RWPE1 (cell line): ENCODE data around the gene GAS7.

Experiments
- CTCF ChIA-PET: fragments of 350-600 bp; sonication (Branson Sonifier 250); formaldehyde crosslinking; extraction: SDS; loops from one replicate; lab custom pipeline; 2021; lab: Yijun Ruan, JAX
- POLR2A ChIA-PET: fragments of 400-600 bp; formaldehyde crosslinking; extraction: SDS; loops from one replicate; lab custom pipeline; 2020; ENCODE audit warnings: antibody characterized with exemption; ENCODE audit not compliant: low non-redundant PET; lab: Yijun Ruan, JAX
- DNase-seq: peaks from one replicate; pipeline ENCODE4 v3.0.0; 2012; ENCODE audit warnings: low spot score
- H3K27ac ChIP-seq: fragments of 450-650 bp; 2 replicates; pipeline ENCODE4 v1.5.1; 2017
- TF ChIP-seq, protein P1 (sequence below): fragments of 450-650 bp; conservative IDR thresholded peaks from 2 replicates; pipeline ENCODE4 v1.5.1; 2017; ENCODE audit warnings: low read depth, mild to moderate bottlenecking

Gene GAS7

GRCh38 chr17:9935408-9935807, 263.0 kb downstream of the GAS7 start:
- ChIA-PET CTCF (interaction anchor here (0.6 kb wide), 2 partner anchors 24 to 194 kb away, joined by 4 to 5 read pairs; no protein-coding TSS in a partner anchor), POLR2A (no interaction called here)
- no peak for DNase-seq
- TF ChIP-seq, protein P1, sequence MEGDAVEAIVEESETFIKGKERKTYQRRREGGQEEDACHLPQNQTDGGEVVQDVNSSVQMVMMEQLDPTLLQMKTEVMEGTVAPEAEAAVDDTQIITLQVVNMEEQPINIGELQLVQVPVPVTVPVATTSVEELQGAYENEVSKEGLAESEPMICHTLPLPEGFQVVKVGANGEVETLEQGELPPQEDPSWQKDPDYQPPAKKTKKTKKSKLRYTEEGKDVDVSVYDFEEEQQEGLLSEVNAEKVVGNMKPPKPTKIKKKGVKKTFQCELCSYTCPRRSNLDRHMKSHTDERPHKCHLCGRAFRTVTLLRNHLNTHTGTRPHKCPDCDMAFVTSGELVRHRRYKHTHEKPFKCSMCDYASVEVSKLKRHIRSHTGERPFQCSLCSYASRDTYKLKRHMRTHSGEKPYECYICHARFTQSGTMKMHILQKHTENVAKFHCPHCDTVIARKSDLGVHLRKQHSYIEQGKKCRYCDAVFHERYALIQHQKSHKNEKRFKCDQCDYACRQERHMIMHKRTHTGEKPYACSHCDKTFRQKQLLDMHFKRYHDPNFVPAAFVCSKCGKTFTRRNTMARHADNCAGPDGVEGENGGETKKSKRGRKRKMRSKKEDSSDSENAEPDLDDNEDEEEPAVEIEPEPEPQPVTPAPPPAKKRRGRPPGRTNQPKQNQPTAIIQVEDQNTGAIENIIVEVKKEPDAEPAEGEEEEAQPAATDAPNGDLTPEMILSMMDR = no peak
- H3K27ac ChIP-seq = no peak overlapping the region

GRCh38 chr17:9934331-9934730, 264.1 kb downstream of the GAS7 start:
- POLR2A ChIA-PET = no interaction called here
- no peak for DNase-seq
- TF ChIP-seq, protein P1 = no peak
- no peak overlapping the region for H3K27ac ChIP-seq
- CTCF ChIA-PET = interaction anchor here (0.6 to 1.1 kb wide), 2 partner anchors 10 to 11 kb away, joined by 3 read pairs; no protein-coding TSS in a partner anchor

DNA sequence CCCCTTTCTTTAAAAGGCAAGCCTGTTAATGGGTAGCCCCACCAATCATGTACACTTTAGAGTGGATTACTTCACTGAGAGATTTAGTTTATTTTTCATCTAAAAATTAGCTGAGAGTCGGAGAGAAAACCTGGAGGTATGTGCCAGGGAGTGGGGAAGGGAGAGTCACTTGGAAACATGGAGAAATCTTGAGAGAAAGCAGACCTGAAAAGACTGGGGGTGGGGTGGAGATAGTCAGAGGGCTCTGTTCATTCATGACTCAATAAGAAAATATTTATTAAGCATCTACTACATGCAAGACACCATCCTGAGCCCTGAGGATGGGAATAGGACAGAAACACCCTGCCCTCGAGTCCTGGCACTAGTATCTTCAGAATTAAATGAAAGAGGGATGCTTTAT, 265.9 kb downstream of the GAS7 start:
- POLR2A ChIA-PET = no interaction called here
- TF ChIP-seq, protein P1 = no peak
- no peak for DNase-seq
- no peak overlapping the region for H3K27ac ChIP-seq
- CTCF ChIA-PET = no interaction called here

- no peak for DNase-seq
- POLR2A ChIA-PET = no interaction called here
- TF ChIP-seq, protein P1 = no peak
- CTCF ChIA-PET = interaction anchor here (0.7 kb wide), 2 partner anchors 37 to 686 kb away, joined by 4 to 5 read pairs; no protein-coding TSS in a partner anchor
- no peak overlapping the region for H3K27ac ChIP-seq
Measured at GRCh38 chr17:9931144-9931741, 267.2 kb downstream of the GAS7 start.

- POLR2A ChIA-PET = no interaction called here
- no peak for DNase-seq
- TF ChIP-seq, protein P1 = no peak
- no peak overlapping the region for H3K27ac ChIP-seq
- CTCF ChIA-PET = interaction anchor here (1.0 to 1.5 kb wide), 2 partner anchors 185 to 202 kb away, joined by 3 to 7 read pairs; no protein-coding TSS in a partner anchor
Measured at GRCh38 chr17:9929871-9930270, 268.5 kb downstream of the GAS7 start.

DNA sequence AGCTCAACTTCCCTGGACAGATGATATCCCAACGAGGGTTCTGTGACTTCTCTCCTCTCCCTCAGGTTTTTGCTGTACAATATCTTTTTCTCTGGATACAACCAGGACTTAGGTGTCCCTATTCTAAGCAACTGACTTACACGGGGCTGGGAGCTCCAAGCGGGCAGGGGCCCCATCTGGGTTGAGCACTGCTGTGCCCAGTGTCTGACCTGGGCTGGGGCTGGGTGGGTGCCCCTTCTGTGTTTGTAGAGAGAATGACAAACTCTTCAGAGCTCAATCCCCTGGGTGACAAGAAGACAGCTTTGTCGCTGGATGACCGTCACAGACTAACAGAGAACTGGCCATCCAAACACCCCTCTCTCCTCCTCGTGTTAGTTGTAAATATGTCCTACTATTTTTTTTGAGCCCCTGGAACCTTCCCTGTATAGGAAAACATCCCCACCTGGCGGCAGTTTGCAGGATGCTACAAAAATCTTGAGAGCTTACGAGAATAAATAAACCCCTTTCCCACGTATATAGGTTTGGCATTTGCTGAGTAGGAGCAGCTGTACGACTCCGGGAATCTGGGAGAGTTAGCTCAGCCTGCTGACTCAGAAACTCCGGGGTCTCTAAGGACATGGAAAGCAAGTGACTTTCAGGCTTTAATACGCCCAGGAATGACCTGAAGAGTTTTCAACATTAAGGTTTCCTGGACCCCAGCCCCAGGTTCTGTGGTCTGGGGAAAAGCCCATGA, 269.6 kb downstream of the GAS7 start:
- POLR2A ChIA-PET = no interaction called here
- TF ChIP-seq, protein P1 = 0 out of 2 replicates have a peak, but pooled peaks have one; percentile 19
- peak; percentile 59 for DNase-seq

More for the DNA sequence above, 269.6 kb downstream of the GAS7 start:
- CTCF ChIA-PET = interaction anchor here (0.5 to 1.5 kb wide), 10 partner anchors 11 to 690 kb away, joined by 3 to 12 read pairs (median 4); no protein-coding TSS in a partner anchor
- H3K27ac ChIP-seq = no peak overlapping the region
